HG03159 (cell line): Measurements from ENCODE around the gene RTN4R.
"Not testable (repeated sequence)": the region's sequence is repeated elsewhere in the genome, so short reads cannot be mapped to it uniquely, and the experiment has no call there.

ENCODE experiments used
- ATAC-seq: cut with Tn5 transposase; IDR thresholded peaks from one replicate; pipeline ENCODE4 v1.9.1; 2021; ENCODE audit warnings: mild to moderate bottlenecking, moderate library complexity; ENCODE audit not compliant: unreplicated experiment

Gene RTN4R

DNA sequence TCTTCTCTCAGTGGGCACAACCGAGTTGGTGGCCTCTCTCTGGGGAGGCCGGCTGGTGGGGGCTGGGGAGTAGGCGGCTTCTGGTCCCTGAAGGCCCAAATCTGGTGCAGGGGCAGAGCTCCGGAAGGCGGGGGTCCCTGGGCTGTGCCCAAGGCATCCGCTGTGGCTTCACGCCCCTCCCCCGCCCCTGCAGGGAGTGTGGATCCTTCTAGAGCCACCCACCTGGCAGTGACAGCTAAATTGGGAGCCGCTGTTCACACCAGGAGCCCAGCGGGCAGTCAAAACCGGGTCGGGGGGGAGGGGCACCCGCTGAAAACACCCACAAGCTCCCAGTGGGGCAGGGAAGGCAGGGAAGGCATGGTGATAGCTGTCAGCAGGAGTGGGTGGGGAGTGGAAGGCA lies 4.6 kb upstream of the RTN4R start:
- no peak for ATAC-seq

DNA sequence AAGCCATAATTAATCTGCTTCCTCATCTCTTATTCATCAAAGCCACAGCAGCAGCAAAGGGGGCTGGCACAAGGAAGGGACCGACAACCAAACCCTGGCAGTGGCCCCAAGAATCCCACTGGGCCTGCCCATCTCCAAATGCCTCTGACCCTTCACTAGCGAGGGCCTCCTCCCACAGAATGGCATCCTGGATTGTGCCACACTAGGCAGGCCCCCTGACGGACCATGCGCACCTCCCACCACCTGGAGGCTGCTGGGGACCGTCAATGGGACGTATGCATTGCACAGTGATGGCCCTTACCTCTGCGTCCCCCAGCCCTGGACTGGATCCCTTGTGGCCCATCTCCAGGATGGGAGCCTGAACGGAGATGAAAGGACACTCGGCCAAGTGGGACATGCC lies 4.1 kb upstream of the RTN4R start:
- no peak for ATAC-seq

DNA sequence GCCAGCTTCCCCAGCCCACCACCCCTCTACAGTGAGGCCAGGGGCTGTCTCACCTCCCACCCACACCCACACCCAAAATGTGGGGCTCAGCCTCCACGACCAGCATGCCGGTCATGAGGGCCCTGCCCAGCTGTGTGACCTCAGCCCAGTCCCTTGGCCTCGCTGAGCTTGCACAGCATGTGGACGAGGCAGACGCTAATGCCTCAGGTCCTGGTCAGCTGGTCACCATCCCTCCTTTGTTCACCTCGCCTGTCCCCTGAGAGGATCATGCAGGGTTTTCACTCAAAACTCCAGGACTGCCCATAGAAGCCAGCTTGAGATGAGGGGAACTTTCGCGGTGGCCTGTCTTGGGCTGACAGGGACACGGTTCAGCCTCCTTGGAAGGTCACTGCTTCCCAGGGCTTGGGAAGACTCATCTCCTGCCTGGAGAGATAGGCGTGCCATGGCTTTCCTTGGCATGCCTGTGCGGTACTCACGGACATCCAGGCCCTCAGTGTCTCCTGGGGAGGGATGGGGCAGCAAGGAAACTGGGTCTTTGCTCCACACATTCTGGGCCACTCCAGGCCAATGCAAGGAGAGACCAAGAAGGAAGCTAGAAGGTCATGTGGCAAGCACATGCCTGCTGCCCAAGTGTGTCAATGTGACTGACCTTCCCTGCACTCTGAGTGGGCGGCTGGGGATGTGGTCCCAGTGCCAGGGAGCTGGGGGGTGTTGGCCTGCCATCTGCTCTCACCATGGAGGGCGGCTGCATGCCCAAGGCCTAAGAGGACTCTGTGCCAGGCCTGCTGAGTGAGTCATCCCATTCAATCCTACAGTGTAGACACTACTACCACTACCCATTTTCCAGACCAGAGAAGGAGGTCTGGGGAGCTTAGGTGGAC lies 3.2 kb upstream of the RTN4R start:
- ATAC-seq = no peak

DNA sequence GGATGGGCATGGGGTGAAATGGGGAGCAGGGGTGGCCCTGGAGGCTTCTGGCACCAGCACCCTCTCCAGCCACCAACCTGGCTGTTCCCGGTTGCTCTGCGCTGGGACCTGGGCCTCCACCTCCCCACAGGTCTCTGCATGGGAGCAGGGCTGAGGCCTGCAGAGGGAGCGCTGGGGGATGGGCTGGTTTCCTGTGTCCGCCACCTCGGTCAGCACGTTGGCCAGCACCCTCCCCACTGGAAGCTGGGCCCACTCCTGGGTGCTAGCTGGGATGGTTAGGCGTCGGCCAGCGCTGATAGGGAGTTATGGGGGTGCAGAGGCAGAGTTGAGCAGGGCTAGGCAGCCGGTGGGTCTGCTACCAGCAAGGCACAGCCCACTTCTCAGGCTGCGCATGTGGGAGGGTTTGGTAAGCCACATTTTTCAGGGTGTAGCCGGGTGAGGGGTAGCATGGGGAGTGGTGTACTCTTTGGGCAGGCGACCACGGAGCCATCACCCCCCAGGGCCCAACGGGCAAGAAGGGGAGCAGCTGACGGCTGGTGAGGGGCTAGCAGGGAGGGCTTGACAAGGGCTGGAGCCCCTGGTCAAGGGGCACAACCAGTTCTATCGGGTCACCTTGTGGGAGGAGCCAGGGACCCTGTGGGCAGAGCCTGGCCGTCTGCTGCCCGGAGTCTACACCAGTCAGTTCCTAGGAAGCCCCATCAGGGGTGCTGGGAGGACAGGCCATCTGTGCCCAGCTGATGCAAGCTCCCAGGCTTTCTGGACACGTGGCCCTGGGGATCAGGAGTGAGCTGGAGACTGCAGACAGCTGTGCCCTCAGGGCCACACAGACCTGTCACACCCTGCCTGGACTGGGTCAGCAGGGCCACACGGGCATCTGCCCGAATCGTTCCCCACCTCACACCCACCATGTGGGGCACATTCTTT lies 2.3 kb upstream of the RTN4R start:
- ATAC-seq = not testable (repeated sequence)

DNA sequence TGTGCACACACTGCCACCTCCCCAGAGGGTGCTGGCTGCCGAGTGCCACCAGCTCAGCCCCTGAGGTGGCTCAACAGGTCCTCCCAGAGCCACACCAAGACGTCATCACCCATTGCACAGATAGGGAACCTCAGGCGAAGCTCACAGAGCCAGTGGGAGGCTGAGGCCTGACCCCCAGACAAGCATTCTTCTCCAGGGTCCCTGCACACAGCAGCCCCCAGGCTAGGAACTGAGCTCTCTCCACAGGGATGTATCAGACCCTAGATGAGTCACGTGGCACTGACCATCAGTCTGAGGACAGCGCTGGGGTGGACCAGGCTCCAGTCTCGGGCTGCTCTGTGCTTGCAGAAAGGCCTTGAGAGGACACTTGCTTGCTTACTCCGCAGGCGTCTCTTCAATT lies 1.6 kb upstream of the RTN4R start:
- not testable (repeated sequence) for ATAC-seq

DNA sequence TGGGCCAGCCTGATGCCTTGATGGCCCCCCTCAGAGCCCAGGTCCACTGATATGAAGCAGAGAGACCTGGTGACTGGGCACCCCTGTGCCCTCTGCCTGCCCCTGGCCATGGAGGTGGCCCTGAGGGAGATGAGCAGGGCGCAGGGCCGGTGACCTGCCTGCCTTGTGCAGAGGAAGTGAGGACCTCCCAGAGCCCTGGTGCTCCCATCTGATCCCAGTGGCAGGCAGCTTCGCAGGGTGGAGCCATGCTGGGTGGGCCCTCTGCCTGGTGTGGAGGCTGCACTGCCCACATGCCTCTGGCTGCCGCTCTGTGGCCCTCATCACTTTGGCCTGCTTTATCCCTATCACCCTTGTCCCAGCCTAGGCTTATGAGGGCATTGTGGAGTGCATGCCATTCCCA lies 1.1 kb upstream of the RTN4R start:
- not testable (repeated sequence) for ATAC-seq

DNA sequence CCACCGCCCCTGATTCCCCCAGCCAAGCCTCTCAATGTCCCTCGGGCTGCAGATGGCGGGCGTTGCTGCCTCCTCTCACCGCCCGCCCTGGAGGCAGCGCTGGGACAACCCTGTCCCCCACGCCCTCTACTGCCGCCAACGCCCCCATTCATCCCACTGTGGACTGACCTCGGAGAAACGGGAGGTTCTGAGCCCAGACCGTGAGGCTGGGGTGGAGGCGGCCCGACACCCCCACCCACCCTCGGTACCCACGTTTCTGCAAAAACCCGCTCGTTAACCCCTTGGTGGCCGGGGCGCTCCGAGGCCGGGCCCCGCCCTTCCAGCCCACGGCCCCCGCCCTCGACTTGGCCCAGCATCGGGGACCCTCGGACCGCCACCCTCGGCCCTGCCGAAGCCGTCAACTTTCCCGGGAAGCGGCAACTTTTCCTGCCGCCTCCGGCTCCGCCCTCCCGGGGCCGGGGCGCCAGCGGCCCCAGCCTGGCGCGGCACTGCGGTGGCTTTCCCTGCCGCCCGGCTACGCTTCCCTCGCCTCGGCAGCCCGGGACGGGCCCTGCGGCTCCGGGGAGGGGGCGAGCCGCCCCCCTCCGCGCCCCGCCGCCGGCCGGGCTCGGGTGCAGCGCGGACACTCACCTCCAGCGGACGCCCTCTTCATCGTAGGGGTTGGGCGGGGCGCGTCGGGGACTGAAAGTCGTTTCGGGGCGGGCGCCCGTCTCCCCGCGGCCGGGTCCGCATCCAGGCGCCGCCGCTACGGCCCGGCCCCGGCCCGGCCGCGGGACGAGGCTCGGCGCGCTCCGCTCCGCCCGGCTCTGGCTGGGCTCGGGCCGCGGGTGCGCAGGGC lies 458 bp downstream of the RTN4R start:
- no peak for ATAC-seq

DNA sequence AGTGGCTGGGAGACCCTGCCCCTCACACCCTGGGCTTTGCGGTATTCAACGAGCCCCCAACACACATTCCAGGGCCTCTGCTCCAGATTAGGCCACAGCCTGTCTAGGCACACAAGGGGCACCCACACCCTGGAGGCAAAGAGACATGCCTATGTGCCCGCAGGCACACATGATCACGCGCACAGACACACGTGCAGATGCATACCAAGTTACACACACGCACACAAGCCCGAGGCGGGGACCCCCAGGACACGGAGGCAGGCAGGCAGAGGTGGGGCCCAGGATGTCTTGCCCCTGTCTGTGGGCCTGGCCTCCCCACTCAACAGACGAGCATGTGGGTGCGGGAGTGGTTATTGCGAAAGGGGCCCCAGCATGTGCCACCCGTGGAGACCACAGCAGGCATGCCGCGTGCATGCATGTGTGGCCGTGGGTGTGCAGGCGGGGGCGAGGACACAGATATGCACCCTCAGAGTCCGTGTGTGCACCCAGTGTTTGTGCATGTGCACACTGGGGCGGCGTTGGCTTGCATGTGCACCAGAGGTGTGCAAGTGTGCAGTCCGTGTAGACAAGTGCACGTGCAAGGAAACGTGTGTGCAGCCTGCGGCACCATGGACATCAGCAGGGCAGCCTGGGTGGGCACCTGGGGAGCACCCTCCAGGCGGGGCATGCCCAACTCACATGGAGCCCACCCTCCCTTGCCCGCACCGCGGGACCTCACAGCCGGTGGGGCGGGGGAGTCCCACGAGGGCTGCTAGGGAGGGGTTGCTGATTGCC lies 1.3 kb downstream of the RTN4R start:
- ATAC-seq = not testable (repeated sequence)

DNA sequence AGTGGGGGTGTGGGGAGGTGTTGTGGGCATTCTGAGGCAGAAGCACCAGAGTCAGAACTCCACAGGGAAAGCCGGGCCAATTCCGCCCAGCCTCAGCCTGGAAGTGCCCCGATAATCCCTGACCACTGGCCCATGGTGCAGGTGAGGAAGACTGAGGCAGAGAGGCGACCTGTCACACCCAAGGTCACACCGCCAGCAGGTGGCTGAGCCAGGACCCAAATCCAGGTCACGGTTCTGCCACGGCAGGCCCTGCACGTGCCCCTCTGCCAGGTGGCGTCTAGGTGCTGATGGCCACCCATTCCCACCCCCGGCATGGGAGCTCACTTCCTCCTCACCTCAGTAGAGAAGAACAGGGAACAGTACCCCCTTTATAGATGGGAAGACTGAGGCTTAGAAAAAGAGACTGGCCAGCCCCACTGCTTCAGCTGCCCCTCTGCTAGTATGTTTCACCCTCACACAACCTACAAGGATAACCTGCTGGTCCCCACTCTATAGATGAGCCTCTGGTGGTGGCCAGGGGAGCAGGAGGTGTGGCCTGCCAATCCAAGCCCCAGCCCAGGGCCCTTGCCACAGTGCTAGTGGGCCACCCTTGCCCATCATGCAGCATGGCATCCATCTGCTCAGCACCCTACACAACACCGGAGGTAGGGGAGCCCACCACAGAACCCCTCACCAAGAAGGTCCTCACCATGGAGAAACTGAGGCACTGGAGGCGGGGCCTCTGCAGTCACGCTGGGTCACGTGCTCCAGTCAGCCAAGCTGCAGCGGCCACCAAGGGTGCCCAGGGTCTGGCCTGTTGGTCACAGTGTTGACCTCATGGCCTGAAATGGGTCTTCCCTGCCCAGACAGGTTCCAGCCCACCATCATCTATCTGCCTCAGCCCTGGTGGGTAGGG lies 2.1 kb downstream of the RTN4R start:
- not testable (repeated sequence) for ATAC-seq

DNA sequence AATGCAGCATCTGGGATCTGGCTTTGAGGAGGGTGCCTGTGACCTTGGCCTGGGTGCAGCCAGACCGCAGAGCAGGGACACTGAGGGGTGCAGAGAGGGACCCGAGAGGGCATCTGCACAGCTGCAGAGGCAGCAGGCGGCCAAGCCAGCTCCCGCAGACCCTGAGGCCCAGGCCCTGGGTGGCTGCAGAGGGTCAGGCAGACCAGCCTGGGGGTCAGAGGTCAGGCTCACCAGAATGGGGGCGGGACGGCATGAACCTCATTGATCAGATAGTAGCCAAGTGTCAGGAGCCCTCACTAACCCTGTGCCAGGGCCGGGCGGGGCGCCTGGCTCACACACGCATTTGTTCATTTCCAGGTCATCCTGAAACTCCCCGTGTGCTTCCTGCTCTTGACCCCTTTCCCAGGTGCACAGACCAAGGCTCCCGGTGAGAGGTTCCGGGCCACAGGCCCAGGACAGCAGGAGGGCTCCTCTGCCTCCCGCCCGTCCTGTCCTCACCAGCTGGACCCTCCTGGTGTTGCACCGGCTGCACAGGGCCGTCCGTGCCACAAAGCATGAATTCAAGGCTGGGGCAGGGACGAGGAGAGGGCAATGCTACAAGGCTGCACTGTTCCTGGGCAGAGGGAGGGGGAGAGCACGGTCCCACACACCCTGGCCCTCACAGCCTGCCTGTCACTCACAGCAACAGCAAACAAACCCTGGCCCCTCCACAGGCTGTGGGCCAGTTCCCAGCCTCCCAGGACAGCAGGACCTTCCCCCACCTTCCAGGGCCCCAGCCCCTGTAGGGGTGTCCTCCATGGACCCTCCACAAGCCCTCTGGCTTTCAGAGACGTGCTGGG lies 3.3 kb downstream of the RTN4R start:
- ATAC-seq = no peak

DNA sequence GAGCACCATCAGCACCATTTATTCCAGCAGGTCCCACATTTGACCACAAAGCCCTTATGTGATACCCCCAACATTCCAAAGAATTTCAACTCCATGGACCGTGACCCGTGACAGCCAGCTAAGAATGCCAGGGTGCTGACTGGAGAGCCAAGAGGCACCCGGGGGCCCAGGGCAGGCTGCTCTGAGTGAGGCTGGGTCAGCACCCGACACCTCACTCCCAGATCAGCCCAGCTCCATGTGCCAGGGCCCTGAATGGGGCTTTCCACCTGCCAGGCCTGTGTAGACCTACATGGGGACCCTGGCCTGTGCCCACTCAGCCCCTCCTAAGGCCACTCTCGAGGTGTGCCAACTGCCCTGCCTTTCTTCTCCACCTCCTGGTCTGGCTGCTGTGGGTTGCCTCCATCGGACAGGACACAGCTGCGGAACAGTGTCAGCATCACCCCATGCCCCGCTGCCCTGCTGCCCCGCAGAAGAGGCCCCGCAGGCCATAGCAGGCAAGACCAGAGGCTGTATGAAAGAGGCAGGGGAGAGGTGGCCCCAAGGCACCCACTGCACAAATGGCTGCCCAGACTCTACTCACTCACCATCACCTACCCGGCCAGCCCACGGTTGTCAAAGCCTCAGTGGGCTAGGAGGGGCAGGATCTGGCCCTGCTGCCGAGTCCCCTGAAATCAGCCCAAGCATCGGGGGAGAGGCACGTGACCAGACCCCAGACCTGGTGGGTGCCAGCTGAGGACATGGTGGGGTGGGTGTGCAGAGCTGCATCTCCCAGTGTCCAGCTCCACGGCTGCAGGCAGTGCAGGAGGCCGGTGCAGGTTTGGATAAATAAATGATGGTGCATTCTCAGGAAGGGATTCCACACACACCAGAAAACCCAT lies 4.5 kb downstream of the RTN4R start:
- not testable (repeated sequence) for ATAC-seq

DNA sequence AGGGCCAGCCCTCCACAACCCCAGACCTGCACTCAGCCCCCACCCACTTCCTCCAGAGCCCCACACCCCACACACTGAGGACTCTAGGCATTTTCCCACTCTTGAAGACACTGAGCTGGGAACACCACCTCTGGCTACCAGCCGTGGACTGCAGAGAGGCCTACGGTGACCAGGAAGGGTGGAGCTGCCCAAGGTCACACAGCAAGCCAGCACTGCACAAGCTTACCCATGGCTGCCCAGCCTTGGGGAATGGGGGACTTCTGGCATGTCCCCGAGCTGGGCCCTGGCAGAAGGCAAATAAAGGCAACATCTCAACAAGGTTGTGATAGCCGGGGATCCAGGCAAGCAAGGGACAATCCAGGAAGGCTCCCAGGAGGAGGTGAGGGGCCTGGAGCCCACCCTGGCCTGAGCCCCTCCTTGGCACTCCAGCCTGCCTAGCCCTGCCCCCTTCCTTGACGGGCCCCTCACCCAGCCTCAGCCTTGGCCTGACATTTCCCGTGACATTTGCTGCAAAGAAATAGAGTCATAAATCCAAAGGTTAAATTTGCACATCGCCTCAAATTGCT lies 5.5 kb downstream of the RTN4R start:
- no peak for ATAC-seq

DNA sequence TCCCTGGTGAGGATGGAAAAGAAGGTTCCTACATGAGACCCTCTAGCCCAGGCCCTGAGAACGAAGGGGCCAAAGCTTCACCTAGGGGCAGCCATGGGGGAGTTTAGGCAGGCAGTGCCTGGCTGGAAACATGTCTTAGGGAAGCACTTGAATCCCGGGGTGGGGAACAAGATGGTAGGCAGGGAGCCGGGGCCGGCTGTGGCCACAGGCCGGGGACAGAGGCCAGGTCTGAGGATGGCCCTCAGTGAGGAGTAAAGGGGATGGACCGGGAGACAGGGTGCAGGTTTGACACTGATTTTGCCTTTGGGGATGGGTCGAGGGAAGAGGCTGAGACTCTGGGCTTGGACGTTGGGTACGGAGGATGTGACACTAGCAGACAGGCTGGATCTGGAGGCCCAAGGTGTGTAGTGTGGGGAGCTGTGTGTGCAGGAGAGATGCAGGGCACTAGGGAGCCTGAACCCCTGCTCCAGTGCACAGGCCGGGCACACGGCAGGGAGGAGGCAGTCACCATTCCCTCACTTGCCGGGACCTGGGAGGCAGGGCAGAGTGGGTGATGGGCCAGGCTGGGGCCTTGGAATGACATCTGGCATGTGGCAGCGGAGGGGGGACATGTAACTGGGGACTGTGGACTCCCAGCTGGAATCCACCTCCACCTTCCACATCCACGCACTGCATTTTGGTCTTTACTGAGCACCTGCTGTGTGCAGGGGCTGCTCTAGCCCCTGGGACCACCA lies 6.1 kb downstream of the RTN4R start:
- no peak for ATAC-seq

DNA sequence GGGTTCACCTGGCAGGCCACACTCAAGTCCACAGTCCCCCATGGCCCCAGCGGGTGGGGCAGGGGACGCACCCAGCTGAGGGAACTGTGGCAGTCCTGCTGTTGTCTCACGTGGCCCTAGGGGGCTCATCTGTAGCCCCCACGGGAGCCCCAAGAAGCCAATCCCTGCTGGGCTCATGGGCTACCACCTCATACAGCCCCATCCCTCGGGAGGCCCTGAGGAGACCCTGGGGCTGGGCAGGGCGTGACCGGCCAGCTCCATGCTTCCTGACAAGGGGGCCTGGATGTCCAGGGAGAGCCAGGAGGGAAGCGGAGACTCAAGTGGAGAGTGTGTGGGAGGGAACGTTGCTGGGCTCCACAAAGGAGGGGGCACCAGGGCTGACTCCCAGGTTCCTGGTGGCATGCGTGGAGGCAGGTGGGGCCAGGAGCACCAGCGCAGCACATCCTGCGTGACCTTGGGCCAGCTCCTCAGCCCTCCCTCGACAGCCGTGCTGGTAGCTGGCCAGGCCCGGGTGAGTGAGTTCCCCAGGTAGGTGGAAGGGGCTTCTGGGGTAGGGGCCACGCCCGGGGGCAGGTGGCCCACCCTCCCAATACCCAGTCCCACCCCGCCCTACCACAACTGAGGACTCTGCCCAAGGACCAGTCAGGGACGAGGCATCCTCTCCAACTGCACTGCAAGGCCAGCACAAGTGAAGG lies 7.9 kb downstream of the RTN4R start:
- no peak for ATAC-seq

DNA sequence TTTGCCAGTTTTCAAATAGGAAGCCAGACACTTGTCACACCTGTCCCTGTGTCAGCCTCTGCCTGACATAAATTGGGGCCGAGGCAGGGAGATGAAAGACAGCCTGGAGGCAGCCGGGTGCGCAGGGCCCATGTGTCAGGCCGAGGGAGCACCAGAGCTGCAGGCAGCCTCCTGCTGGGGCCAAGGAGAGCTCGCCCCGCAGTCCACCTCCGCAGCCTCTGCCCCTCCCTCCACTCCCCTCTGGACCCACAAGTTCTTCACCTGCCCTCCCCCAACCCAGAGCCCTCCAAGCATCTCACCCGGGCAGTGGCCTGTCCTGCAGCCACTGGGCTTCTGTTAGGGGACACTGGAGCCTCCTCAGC lies 8.8 kb downstream of the RTN4R start:
- no peak for ATAC-seq
